ENCODE results near the gene CDC34. TPM values are rescaled to one million over a fixed set of nuclear protein-coding genes. Genes with fewer than 3 reads are reported as not detected.

Gene CDC34
- total RNA-seq, 1 experiment from 2014 or later = 113 TPM

- intact Hi-C loops (cut with micrococcal nuclease; ENCODE audit: unreplicated experiment) = loop anchor here (5.0 kb wide), 1 partner anchor 39 kb away; the partner anchor contains the start of gene CDC34
- peak overlapping the region; percentile 99 for H3K4me3 ChIP-seq (ENCODE audit: low read depth, low read length, poor library complexity, severe bottlenecking)
- peak overlapping the region; percentile 97 for H3K27ac ChIP-seq (ENCODE audit: low read depth, low read length, poor library complexity, severe bottlenecking)
- no peak for TF ChIP-seq CTCF (conservative IDR thresholded peaks at IDR 0.05; ENCODE audit: low read depth, low read length)
- no peak for TF ChIP-seq EZH2 (IDR thresholded peaks at IDR 0.05; ENCODE audit: borderline replicate concordance, low read depth, low read length, poor library complexity, severe bottlenecking)
- ChIA-PET CTCF (no interaction called here), POLR2A (ENCODE audit: low non-redundant PET) (interaction anchor here (0.9 kb wide), 1 partner anchor 635 kb away, joined by 3 read pairs; the partner anchor contains the start of gene STK11)
- peaks cover 27% of the 10 kb centered on the region for H3K4me1 ChIP-seq (ENCODE audit: insufficient read depth, low read length, poor library complexity, severe bottlenecking)
- peak; percentile 86 for DNase-seq (ENCODE audit: low spot score)
- H3K27me3 ChIP-seq (replicated peaks; ENCODE audit: insufficient read depth, low read depth, low read length, poor library complexity) = no peaks in the 10 kb centered on the region
- H3K36me3 ChIP-seq (ENCODE audit: insufficient read depth, low read length, poor library complexity, severe bottlenecking) = no peaks in the 10 kb centered on the region
- no peaks in the 10 kb centered on the region for H3K9me3 ChIP-seq (ENCODE audit: low read depth, low read length, poor library complexity, severe bottlenecking)
- TSS peak; percentile 83 for BruUV-seq (replicated peaks)
Measured at GRCh38 chr19:570937-571565, 39.5 kb downstream of the CDC34 start.

GRCh38 chr19:571566-571974, 40.0 kb downstream of the CDC34 start:
- no peaks in the 10 kb centered on the region for H3K9me3 ChIP-seq (ENCODE audit: low read depth, low read length, poor library complexity, severe bottlenecking)
- H3K4me1 ChIP-seq (ENCODE audit: insufficient read depth, low read length, poor library complexity, severe bottlenecking) = peaks cover 27% of the 10 kb centered on the region
- TSS peak; percentile 13 for BruUV-seq (replicated peaks)
- peak overlapping the region; percentile 99 for H3K4me3 ChIP-seq (ENCODE audit: low read depth, low read length, poor library complexity, severe bottlenecking)
- CTCF ChIA-PET = no interaction called here
- intact Hi-C loops (cut with micrococcal nuclease; ENCODE audit: unreplicated experiment) = loop anchor here (5.0 kb wide), 1 partner anchor 39 kb away; the partner anchor contains the start of gene CDC34
- no peaks in the 10 kb centered on the region for H3K36me3 ChIP-seq (ENCODE audit: insufficient read depth, low read length, poor library complexity, severe bottlenecking)
- TF ChIP-seq EZH2 (IDR thresholded peaks at IDR 0.05; ENCODE audit: borderline replicate concordance, low read depth, low read length, poor library complexity, severe bottlenecking) (no peak), CTCF (conservative IDR thresholded peaks at IDR 0.05; ENCODE audit: low read depth, low read length) (no peak)
- DNase-seq (ENCODE audit: low spot score) = peak; percentile 80
- no peaks in the 10 kb centered on the region for H3K27me3 ChIP-seq (replicated peaks; ENCODE audit: insufficient read depth, low read depth, low read length, poor library complexity)
- POLR2A ChIA-PET (ENCODE audit: low non-redundant PET) = interaction anchor here (0.5 to 0.9 kb wide), 2 partner anchors 334 to 634 kb away, joined by 3 to 5 read pairs; partner anchors contain the start of gene STK11
- H3K27ac ChIP-seq (ENCODE audit: low read depth, low read length, poor library complexity, severe bottlenecking) = peak overlapping the region; percentile 97

GRCh38 chr19:572140-572742, 40.7 kb downstream of the CDC34 start, which contains the start of gene BSG:
BSG (plus strand) TSS chr19:572596; CDS start chr19:572635, 39 bp downstream.
- Histone ChIP-seq H3K36me3 (ENCODE audit: insufficient read depth, low read length, poor library complexity, severe bottlenecking) (no peaks in the 10 kb centered on the region), H3K27me3 (replicated peaks; ENCODE audit: insufficient read depth, low read depth, low read length, poor library complexity) (no peaks in the 10 kb centered on the region), H3K27ac (ENCODE audit: low read depth, low read length, poor library complexity, severe bottlenecking) (peak within 1 kb of the TSS; percentile 97), H3K9me3 (ENCODE audit: low read depth, low read length, poor library complexity, severe bottlenecking) (no peaks in the 10 kb centered on the region), H3K4me3 (ENCODE audit: low read depth, low read length, poor library complexity, severe bottlenecking) (peak within 1 kb of the TSS; percentile 99), H3K4me1 (ENCODE audit: insufficient read depth, low read length, poor library complexity, severe bottlenecking) (peaks cover 20% of the 10 kb centered on the region)
- TF ChIP-seq CTCF (conservative IDR thresholded peaks at IDR 0.05; ENCODE audit: low read depth, low read length) = no peak
- no peak for TF ChIP-seq EZH2 (IDR thresholded peaks at IDR 0.05; ENCODE audit: borderline replicate concordance, low read depth, low read length, poor library complexity, severe bottlenecking)
- intact Hi-C loops (cut with micrococcal nuclease; ENCODE audit: unreplicated experiment) = loop anchor here (5.0 kb wide), 1 partner anchor 40 kb away; the partner anchor contains the start of gene CDC34
- CTCF ChIA-PET = no interaction called here
- POLR2A ChIA-PET (ENCODE audit: low non-redundant PET) = interaction anchor here (0.5 to 0.9 kb wide), 2 partner anchors 333 to 634 kb away, joined by 3 to 5 read pairs; partner anchors contain the start of gene STK11
- DNase-seq (ENCODE audit: low spot score) = peak; percentile 99
- no TSS peak for BruUV-seq (replicated peaks)

Measured in A673 (cell line).